Brain microvascular endothelial cell (primary cell): ENCODE results near the gene THADA.
"Not testable (repeated sequence)": the region's sequence is repeated elsewhere in the genome, so short reads cannot be mapped to it uniquely, and the experiment has no call there.

Source experiments
- DNase-seq: peaks from one replicate; pipeline ENCODE4 v3.0.0-alpha.2; 2020
- H3K27ac ChIP-seq: fragments of 250-450 bp; sonication (Bioruptor Pico); 2 replicates; pipeline ENCODE4 v1.5.1; 2020; ENCODE audit warnings: mild to moderate bottlenecking, moderate library complexity
- H3K27me3 ChIP-seq: fragments of 250-450 bp; sonication (Bioruptor Pico); replicated peaks from 2 replicates; pipeline ENCODE4 v1.5.1; 2020; ENCODE audit warnings: mild to moderate bottlenecking
- H3K36me3 ChIP-seq: fragments of 250-450 bp; sonication (Bioruptor Pico); replicated peaks from 2 replicates; pipeline ENCODE4 v1.5.1; 2020; ENCODE audit warnings: mild to moderate bottlenecking
- H3K4me3 ChIP-seq: 2 replicates; pipeline ENCODE4 v1.5.1; 2011; ENCODE audit warnings: low read depth, mild to moderate bottlenecking, control low read depth, low read length, moderate library complexity
- in situ Hi-C: cut with HindIII; loops from 2 replicates; pipeline ENCODE4 v1.10.0; 2017; ENCODE audit warnings: low sequenced_read_pairs, low pct_ligation_motif_present
- TF ChIP-seq, protein P1 (sequence below): IDR thresholded peaks from 2 replicates; pipeline ENCODE4 v1.5.1; 2011; ENCODE audit warnings: low read depth, mild to moderate bottlenecking, moderate library complexity, low read length, control low read depth, inconsistent platforms; ENCODE audit errors: missing control alignments

The THADA gene

DNA sequence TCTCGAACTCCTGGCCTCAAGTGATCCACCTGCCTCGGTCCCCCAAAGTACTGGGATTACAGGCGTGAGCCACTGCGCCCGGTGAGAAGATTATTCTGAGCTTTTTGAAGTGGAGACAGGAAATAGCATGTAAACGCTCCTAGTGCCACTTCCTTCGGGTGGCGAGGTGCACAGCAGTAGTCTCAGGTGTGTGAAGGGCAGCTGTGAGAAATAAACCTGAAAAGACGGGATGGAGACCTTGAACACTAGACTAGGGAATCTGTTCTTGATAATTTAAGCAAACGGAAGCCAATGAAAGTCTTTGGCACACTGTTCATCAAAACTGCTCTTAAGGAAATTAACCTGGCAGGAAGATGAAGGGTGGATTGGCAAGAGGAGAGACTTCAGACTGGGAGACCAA, 40.8 kb upstream of the THADA start:
- no peak overlapping the region for H3K27ac ChIP-seq
- no peak for DNase-seq
- no peaks in the 10 kb centered on the region for H3K36me3 ChIP-seq
- in situ Hi-C loops = no loop called here
- TF ChIP-seq, protein P1, sequence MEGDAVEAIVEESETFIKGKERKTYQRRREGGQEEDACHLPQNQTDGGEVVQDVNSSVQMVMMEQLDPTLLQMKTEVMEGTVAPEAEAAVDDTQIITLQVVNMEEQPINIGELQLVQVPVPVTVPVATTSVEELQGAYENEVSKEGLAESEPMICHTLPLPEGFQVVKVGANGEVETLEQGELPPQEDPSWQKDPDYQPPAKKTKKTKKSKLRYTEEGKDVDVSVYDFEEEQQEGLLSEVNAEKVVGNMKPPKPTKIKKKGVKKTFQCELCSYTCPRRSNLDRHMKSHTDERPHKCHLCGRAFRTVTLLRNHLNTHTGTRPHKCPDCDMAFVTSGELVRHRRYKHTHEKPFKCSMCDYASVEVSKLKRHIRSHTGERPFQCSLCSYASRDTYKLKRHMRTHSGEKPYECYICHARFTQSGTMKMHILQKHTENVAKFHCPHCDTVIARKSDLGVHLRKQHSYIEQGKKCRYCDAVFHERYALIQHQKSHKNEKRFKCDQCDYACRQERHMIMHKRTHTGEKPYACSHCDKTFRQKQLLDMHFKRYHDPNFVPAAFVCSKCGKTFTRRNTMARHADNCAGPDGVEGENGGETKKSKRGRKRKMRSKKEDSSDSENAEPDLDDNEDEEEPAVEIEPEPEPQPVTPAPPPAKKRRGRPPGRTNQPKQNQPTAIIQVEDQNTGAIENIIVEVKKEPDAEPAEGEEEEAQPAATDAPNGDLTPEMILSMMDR = no peak
- no peaks in the 10 kb centered on the region for H3K27me3 ChIP-seq
- peak overlapping the region; percentile 73 for H3K4me3 ChIP-seq

DNA sequence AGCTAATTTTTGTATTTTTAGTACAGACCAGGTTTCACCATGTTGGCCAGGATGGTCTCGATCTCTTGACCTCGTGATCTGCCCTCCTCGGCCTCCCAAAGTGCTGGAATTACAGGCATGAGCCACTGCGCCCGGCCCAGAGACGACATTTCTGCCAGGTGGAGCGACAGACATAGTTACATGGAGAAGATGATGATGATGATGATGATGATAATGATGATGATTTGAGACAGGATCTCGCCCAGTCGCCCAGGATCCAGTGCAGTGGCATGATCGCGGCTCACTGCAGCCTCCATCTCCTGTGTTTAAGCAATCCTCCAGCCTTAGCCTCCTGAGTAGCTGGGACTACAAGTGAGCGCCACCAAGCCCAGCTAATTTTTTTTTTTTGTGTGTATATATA, 40.3 kb upstream of the THADA start:
- H3K4me3 ChIP-seq, H3K27ac ChIP-seq, DNase-seq, in situ Hi-C loops, H3K36me3 ChIP-seq, H3K27me3 ChIP-seq: not testable (repeated sequence)

DNA sequence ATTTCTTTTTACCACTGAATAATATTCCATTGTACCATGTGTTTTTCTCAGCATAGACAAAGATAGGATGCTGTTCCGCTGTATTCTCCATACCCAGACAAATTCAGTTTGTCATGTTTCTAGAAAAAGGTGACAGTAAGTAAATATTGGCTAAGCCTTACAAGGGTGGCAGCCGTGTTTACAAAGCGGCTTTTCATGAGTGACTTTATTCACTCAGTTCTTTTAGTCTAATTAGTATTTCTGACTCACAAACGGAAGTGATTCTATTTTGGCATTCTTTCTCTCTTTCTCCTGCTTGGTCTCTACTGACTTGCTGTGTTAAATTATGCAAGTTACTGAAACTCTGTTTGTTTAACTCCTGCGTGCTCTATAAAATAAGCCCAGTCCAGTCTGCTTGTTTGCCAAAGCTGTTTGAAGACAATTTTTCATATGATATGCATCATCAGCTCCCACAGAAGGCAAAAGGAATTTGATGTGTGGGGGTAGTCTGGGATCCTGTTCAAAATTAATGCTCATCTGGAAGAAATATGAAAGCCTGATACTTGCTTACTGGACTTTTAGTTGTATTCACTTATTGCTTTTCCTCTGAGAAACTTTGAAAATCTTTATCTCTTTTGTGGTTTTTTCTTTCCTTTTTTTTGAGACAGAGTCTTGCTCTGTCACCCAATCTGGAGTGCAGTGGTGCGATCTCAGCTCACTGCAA, 38.9 kb upstream of the THADA start:
- in situ Hi-C loops = no loop called here
- Histone ChIP-seq H3K36me3 (no peaks in the 10 kb centered on the region), H3K27me3 (no peaks in the 10 kb centered on the region), H3K27ac (no peak overlapping the region), H3K4me3 (no peak overlapping the region)
- TF ChIP-seq, protein P1 = no peak
- peak; percentile 64 for DNase-seq

DNA sequence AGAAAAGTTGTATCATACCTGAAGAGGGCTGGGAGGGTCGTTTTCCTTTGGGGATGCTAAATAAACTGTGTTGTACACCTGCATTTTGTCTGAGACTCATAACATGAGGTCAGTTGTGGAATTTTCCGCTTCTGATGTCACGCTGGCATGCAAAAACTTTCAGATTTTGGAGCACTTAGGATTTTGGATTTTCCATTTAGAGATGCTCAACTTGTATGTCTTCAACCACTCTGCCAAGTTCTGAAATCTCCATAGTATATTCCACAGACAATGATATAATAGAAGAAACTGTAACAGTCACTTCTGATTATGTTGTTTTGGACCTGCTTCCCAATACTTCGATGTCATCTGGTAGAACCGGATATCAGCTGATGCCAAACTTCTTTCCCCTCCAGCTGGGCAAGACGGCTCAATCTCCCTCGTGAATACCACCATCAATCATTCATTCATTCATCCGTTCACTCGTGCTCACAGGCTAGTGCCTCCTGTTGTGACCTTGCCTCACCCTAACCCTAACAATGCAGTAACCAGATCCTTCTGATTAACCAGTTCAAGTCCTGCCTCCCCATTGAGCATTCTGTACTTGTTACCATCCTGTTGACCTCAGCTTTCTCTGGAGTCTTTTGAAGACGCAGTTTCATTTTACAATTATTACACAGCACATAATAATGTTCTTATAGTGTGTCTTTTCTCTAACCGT, 35.9 kb upstream of the THADA start:
- in situ Hi-C loops = no loop called here
- no peaks in the 10 kb centered on the region for H3K27me3 ChIP-seq
- TF ChIP-seq, protein P1 = no peak
- no peaks in the 10 kb centered on the region for H3K36me3 ChIP-seq
- no peak overlapping the region for H3K4me3 ChIP-seq
- no peak overlapping the region for H3K27ac ChIP-seq
- DNase-seq = no peak

DNA sequence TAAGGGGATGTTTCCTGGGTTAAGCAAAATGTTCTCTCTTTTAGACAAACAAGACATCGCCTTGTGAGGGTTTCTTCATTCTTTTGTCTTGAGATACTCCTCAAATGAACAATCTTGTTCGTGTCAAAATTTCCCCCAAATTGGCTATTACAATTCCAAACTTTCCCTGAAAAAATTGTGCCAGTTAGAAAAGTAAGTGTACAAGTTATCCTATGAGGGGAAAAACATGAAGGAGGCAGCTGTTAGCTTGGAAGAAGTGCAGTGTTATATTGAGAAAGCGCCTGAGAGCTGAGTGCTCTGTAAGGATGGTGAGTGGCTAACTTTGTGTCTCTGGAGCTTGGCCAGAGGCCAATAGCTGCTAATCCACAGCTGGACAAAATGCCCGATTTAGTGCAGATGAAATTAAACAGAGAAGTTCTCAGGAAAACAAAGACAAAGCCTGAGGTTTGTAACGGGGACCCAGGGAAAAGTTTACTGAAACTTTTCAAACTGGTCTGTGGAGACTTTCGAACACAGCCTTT, 27.2 kb upstream of the THADA start:
- in situ Hi-C loops = no loop called here
- TF ChIP-seq, protein P1 = no peak

DNA sequence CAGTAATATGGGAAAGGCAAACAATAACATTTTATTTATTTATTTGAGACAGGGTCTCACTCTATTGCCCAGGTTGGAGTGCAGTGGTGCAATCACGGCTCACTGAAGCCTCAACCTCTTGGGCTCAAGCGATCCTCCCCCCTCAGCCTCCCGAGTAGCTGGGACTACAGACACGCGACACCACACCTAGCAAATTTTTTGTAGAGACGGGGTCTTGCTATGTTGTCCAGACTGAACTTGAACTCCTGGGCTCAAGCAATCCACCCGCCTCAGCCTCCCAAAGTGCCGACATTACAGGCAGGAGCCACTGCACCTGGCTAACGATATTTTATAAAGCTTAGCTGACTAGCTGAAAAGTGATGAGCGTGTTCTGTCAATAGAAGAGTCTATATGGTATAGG, 23.7 kb upstream of the THADA start:
- in situ Hi-C loops = no loop called here
- no peaks in the 10 kb centered on the region for H3K36me3 ChIP-seq
- no peak for DNase-seq
- no peak overlapping the region for H3K4me3 ChIP-seq
- no peak overlapping the region for H3K27ac ChIP-seq
- peaks cover 2% of the 10 kb centered on the region for H3K27me3 ChIP-seq
- TF ChIP-seq, protein P1 = no peak

More for the DNA sequence above, 27.2 kb upstream of the THADA start:
- DNase-seq = no peak
- Histone ChIP-seq H3K27ac (no peak overlapping the region), H3K4me3 (no peak overlapping the region), H3K36me3 (no peaks in the 10 kb centered on the region), H3K27me3 (peaks cover 2% of the 10 kb centered on the region)
